ENCODE measurements around the gene CRACR2B.

DNA sequence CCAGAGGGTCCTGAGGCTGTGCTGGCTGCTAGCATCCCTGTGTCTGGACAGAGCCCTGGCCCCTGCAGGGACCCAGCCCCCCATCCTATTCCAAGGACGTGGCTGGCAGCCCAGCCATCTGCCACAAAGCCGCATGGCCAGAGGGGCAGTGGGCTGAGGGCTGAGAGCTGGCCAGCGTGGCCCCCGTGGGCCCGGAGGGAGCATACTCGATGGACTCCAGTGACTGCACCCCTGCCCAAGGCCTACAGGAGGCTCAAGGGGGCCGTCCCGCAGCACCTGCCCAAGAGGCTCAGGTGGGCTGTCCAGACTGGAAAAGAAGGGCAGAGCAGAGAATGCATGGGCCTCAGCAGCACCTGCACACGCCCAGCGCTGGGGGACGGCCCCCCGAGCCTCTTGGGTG, 28.1 kb downstream of the CRACR2B start:
- TF ChIP-seq POLR2A (IDR thresholded peaks at IDR 0.05), result no peak
- TF ChIP-seq CTCF (IDR thresholded peaks at IDR 0.05), result no peak
